ENCODE measurements around the gene TMEM184B.
A peak's percentile ranks its signal among the peaks of the same experiment; 100 is the strongest.

TMEM184B gene

DNA sequence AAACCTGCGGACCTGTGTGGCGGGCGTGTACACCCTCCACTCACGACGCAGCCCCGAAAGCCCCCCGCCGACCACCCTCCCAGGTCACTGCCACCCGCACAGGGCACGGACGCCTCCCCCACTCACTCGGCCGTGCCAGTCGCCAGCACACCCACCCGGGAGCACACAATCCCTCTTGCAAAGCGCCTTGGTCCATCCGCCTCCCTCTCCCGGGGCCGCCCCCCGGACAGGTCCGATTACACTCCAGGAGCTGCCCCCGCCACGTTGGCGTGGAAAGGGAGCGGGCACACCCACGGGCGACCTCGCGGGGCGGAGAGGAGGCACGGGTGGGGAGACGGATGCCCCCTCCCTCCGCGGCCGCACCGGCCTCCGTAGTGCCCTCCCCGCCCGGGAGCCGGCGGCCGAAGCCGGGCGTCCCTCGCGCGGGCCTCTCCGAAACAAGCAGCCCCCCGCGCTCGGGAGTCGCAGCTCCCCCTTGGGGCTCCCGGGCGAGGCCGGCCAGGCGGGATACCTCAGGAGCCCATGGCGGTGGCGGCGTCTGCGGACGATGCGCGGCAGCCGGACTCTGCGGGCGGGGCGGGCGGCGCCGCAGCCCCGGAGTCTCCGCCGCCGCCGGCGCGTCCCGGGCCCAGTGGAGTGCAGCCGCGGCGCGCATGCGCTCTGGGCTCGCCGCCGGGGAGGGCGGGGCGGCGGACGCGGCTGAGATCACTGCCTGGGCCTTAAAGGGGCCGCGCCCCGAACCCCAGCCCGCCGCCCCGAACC, at the start of gene TMEM184B:
TSS of gene TMEM184B (minus strand) at position 638 of the 762 bp plus-strand sequence. CDS start 25,049 bp downstream, outside the sequence.
- DNase-seq (ENCODE audit: low read depth in 2 of 2), result peak; percentile 66 to 74

DNA sequence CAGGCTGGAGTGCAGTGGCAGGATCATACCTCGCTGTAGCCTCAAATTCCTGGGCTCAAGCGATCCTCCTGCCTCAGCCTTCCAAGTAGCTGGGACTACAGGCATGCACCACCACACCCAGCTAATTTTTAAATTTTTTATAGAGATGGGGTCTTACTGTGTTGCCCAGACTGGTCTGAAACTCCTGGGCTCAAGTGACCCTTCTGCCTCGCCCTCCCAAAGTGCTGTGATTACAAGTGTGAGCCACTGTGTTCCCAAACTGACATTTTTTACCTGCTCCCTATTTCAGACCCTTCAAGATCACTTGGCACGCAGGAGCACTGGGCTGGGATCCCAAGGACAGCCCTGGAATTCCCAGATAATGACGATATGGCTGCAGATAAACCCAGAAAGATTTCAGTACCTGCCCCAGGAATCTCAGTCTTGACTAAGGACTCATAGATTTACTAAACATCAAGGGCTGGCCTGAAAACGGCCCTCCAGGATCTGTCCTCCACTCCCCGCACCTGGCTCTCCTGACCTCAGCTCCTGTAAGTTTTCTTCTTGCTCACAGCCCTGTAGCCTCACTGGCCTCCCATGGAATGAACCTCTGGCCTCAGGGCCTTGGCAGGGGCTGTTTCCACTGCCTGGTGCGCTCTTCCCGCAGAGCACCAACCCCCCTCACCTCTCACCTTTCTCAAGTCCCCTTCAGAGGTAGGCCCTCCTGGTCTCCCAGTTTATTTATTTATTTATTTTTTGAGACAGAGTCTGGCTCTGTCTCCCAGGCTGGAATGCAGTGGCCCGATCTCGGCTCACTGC, 48.0 kb upstream of the TMEM184B start:
- DNase-seq (ENCODE audit: low read depth in 2 of 2), result no peak

DNA sequence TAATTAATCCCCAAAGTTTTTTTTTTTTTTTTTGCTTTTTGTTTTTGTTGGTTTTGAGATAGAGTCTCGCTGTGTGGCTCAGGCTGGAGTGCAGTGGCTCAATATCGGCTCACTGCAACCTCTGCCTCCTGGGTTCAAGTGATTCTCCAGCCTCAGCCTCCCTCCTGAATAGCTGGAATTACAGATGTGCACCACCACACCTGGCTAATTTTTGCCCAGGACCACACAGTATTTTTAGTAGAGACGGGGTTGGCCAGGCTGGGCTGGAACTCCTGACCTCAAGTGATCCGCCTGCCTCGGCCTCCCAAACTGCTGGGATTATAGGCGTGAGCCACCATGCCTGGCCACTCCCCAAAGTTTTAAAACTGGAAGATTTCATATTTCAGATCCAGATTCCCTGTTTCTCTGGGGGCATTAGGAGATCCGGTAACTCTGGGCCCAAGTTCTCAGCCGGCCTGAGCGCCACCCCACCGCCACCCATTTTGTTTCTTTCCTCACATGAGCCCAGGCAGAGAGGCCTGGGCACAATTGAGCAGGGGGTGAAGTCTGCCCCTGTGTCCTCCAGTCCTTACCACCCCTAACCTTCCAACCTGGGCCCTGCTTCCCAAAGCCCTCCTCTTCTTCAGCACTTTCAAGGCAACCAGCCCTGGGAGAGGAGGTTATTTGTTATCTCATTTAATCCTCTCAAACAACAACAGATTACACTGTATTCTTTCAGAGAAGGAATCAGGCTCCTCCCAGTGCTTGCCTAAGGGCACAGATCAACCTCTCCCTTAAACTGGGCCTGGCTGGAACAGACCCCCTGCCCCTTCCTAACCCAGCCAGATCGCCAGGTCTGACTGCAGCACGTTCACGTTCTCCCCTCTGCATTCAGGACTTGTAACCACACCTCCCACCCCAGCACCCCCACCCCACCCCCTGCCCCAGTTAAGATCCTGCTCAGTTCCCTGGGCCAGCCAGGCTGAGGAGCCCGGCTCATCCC, 46.3 kb upstream of the TMEM184B start:
- no peak for DNase-seq (ENCODE audit: low read depth in 2 of 2)

GRCh38 chr22:38317995-38318715, 45.3 kb upstream of the TMEM184B start:
- DNase-seq (ENCODE audit: low read depth in 2 of 2), result no peak

DNA sequence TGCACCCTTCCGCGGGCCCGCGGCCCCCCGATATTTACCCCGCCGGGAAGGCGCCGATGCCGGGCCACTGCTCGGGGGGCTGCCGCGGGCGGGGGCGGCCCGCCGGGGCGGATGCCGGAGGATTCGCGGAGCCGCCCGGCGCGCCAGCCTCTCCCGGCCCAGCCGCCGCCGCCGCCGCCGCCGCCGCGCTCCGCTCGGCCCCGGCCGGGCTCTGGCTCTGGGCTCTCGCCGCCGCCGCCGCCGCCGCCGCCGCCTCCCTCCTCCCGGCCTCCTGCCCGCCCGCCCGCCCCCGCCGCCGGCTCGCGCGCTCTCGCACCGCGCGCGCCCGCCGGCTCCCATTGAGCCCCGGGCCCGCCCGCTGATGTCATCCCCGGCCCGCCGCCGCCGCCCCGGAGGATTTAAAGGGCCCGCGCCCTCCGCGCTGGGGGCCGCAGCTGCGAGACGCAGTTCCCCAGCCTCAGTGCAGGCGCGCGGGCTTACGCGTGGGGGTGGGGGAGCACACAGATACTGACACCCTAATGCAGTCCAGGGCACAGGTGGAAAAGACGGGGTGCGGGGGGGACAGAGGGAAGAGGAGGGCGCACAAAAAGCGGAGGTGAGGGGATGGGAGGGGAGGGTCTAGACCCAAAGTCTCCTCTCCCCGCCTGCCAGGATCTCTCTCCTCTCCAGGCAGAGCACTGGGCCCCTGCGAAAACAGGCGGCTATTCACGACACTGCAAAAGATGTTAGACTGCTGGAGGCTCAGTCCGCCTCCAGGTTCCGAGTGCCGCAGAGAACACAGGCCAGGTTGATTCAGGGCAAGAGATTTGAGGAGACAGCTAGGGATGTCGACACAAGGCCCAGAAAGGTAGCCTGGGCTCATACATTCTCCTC, 44.5 kb upstream of the TMEM184B start, which contains the start of gene CSNK1E:
TSS of gene CSNK1E (minus strand) at position 312 of the 873 bp plus-strand sequence. CDS start 3,276 bp downstream, outside the sequence.
- peak; percentile 54 to 59 for DNase-seq (ENCODE audit: low read depth in 2 of 2)

GRCh38 chr22:38316364-38317121, 43.7 kb upstream of the TMEM184B start:
- peak in 1 of 2 donors; percentile 33 for DNase-seq (ENCODE audit: low read depth in 2 of 2)

- DNase-seq (ENCODE audit: low read depth in 2 of 2), result no peak
Observed at GRCh38 chr22:38315823-38316363, 43.1 kb upstream of the TMEM184B start.

DNA sequence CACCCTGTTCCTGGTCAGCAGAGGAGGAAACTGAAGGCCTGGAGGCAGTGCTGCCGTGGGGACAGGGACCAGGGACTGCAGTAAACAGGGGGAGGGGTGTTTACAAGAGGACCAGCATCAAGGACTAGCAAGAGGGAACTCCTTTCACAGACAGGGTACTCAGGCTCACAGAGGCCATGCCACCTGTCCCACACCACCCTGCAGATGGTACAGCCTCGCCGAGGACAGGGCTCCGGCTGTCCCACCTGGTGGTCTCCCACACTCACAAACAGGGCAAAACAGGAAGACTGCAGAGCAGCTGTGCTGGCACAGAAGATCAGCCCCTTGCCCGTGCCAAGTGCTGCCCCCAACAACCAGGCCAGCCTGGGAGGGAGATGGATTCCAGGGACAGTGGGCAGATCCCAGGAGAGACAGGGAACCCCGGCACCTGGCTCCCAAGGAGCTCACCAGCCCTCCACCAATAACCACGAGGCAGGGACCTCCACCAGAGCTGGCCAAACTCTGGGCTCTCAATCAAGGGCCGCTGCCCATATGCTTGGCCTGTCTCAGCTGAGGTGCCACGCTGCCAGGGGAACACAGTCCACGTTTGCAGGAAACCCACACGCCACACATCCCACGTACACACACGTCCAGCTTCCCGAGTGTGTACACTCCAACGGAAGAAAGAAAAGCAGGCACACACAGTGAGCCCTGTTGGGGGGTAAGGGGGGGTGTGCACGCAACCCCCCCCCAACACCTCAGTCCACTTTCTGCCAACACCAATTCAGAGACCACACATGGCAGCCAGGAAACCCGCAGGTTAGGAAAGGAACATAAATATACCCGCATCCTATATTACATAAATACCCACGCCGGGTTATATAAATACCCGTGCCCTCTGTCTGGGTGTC, 42.4 kb upstream of the TMEM184B start:
- DNase-seq (ENCODE audit: low read depth in 2 of 2), result no peak

- DNase-seq (ENCODE audit: low read depth in 2 of 2), result no peak
Observed at GRCh38 chr22:38314051-38314932, 41.5 kb upstream of the TMEM184B start.

GRCh38 chr22:38313384-38313955, 40.7 kb upstream of the TMEM184B start:
- no peak for DNase-seq (ENCODE audit: low read depth in 2 of 2)

GRCh38 chr22:38312261-38312800, 39.5 kb upstream of the TMEM184B start:
- no peak for DNase-seq (ENCODE audit: low read depth in 2 of 2)

DNA sequence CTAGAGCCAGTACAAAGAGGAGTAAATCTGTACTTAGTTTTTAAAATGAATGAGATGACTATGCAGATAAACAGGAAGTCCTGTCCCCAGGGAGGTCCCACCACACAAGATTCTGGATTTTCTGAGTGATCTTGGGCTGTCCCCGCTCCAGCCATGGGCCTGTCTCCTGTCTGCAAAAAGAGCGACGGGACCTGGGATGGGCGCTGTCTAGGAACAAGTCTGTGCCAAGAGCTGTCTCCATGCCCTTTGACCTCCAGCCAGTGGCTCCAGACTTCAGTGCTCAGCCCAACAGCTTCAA, 38.5 kb upstream of the TMEM184B start:
- DNase-seq (ENCODE audit: low read depth in 2 of 2), result no peak

DNA sequence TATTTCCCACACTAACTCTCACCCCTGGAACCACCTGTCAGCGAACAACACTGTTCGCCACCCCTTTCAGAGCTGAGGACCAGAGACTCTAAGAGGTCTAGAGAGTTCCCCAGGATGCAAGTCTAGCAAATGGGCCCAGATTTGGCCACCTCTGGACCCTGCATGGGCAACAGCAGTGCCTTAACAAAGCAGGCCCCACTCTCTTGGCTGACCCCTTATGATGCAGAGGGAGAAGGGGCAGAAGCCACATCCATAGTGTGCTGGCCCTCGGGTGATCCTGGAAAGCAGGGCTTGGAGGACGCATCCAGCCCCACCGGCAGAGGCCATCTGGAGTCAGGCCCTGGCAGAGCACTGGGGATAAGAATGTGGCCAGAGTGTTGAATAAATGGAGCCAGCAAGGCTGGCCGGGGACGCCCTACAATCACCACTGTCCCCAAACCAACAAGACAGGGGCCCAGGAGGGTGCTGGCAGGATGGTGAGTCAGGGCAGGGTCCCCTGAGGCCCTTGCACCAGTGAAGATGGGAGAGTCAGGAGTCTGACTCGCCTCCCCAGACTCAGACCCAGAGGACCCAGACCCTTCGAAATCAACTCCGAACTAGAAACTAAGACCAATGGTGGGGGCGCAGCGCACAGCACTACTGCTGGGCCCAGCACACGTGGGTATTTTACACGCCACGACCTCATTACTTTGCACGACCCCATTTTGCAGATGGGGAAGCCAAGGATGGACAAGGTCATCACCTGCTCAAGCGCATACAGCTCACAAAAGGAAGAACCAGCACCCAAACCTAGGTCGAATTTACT, 37.9 kb upstream of the TMEM184B start:
- DNase-seq (ENCODE audit: low read depth in 2 of 2), result no peak

GRCh38 chr22:38309614-38310517, 37.1 kb upstream of the TMEM184B start:
- no peak for DNase-seq (ENCODE audit: low read depth in 2 of 2)
